HepG2 (cell line): ENCODE data around the gene RAB35. TPM values are rescaled to one million over a fixed set of nuclear protein-coding genes. Genes with fewer than 3 reads are reported as not detected.

Source experiments
- ATAC-seq: fragments of 200-7000 bp; cut with Tn5 transposase; 3 replicates; pipeline ENCODE4 v1.9.1; 2020; ENCODE audit warnings: mild to moderate bottlenecking, moderate library complexity
- BruUV-seq: library from RNA; stranded (reverse); fragments of 400-500 nt; replicated peaks from 2 replicates; lab custom pipeline; 2021; lab: Mats Ljungman, UMichigan
- CTCF ChIA-PET: fragments of 300-600 bp; formaldehyde crosslinking; extraction: SDS; loops from one replicate; lab custom pipeline; 2021; ENCODE audit warnings: low total read pairs, inconsistent platforms, low intra/inter-chr PET ratio; lab: Yijun Ruan, JAX
- POLR2A ChIA-PET: fragments of 350-600 bp; sonication (Branson Sonifier 250); formaldehyde crosslinking; loops from one replicate; lab custom pipeline; 2020; ENCODE audit warnings: antibody characterized with exemption, inconsistent platforms; lab: Yijun Ruan, JAX
- DNase-seq: peaks from one replicate; pipeline ENCODE4 v3.0.0-alpha.2; 2015; ENCODE audit warnings: low spot score
- FAIRE-seq: peaks from 3 replicates; lab custom pipeline; 2011; peaks lifted over from hg19 to GRCh38; lab: Jason Lieb, UNC
- H2AFZ ChIP-seq: one replicate; pipeline ENCODE4 v1.6.1; 2011; ENCODE audit warnings: low read length, inconsistent platforms
- H3K27ac ChIP-seq: fragments of 300-600 bp; 3 replicates; pipeline ENCODE4 v1.8.0; 2011; ENCODE audit warnings: mixed run types, mild to moderate bottlenecking, mixed read lengths, low read length, inconsistent platforms; ENCODE audit not compliant: insufficient read depth; ENCODE audit errors: extremely low read length
- H3K27me3 ChIP-seq, 2 experiments: fragments of 200-600 bp in 1 of 2; 2 replicates in 1 of 2; 3 replicates in 1 of 2; pipeline versions ENCODE4 v1.6.0 to v1.8.0; 2011; ENCODE audit warnings: low read length in 2 of 2, mild to moderate bottlenecking in 2 of 2, moderate library complexity in 2 of 2, inconsistent platforms in 1 of 2; ENCODE audit not compliant: insufficient read depth in 2 of 2, control insufficient read depth in 1 of 2
- H3K36me3 ChIP-seq, 2 experiments: fragments of 200-600 bp in 1 of 2; replicated peaks in 1 of 2; 2 replicates in 1 of 2; 3 replicates in 1 of 2; pipeline versions ENCODE4 v1.5.1 to v1.8.0; 2011; ENCODE audit warnings: low read length in 2 of 2, inconsistent platforms in 1 of 2; ENCODE audit not compliant: insufficient read depth in 2 of 2, control insufficient read depth in 1 of 2
- H3K4me1 ChIP-seq: 2 replicates; pipeline ENCODE4 v1.5.1; 2012; ENCODE audit warnings: low read length, inconsistent platforms; ENCODE audit not compliant: insufficient read depth
- H3K4me2 ChIP-seq: 2 replicates; pipeline ENCODE4 v1.6.0; 2011; ENCODE audit warnings: low read depth, low read length, inconsistent platforms
- H3K4me3 ChIP-seq, 3 experiments: fragments of 200-600 bp in 1 of 3; sonication (generic), shearing (Covaris generic) in 1 of 3; replicated peaks in 1 of 3; 2 replicates each; pipeline ENCODE4 v1.5.1; 2011 to 2016; ENCODE audit warnings: low read length in 3 of 3, inconsistent platforms in 2 of 3, low read depth in 2 of 3, mild to moderate bottlenecking in 2 of 3, control low read depth in 1 of 3, mixed read lengths in 1 of 3; ENCODE audit not compliant: insufficient read depth in 1 of 3
- H3K79me2 ChIP-seq: one replicate; pipeline ENCODE4 v1.6.1; 2011; ENCODE audit warnings: low read length, inconsistent platforms; ENCODE audit not compliant: insufficient read depth
- H3K9ac ChIP-seq: 2 replicates; pipeline ENCODE4 v1.6.0; 2011; ENCODE audit warnings: mild to moderate bottlenecking, low read depth, low read length, inconsistent platforms; ENCODE audit not compliant: insufficient read depth
- H3K9me3 ChIP-seq: 2 replicates; pipeline ENCODE4 v1.5.1; 2012; ENCODE audit warnings: mild to moderate bottlenecking, low read length
- H4K20me1 ChIP-seq: 2 replicates; pipeline ENCODE4 v1.6.0; 2011; ENCODE audit warnings: inconsistent platforms, mild to moderate bottlenecking, low read length, moderate library complexity; ENCODE audit not compliant: insufficient read depth
- CEBPG ChIP-seq: IDR thresholded peaks from 2 replicates; pipeline ENCODE4 v1.6.1; 2016
- EP300 ChIP-seq, 3 experiments: sonication (generic) in 1 of 3; formaldehyde crosslinking in 1 of 3; IDR thresholded peaks; 2 replicates each; pipeline versions ENCODE4 v1.5.1 to v1.6.1; 2011 to 2020; ENCODE audit warnings: low read depth in 2 of 3, low read length in 2 of 3, borderline replicate concordance in 1 of 3, improper control_type of control experiment in 1 of 3, mild to moderate bottlenecking in 1 of 3, missing genetic modification reagents in 1 of 3, moderate library complexity in 1 of 3
- FOSL2 ChIP-seq: sonication (generic); formaldehyde crosslinking; IDR thresholded peaks from 2 replicates; pipeline ENCODE4 v1.4.0; 2020; ENCODE audit warnings: missing genetic modification reagents
- MIXL1 ChIP-seq: IDR thresholded peaks from 2 replicates; pipeline ENCODE4 v1.6.1; 2016
- NFIB ChIP-seq: sonication (generic); formaldehyde crosslinking; IDR thresholded peaks from 2 replicates; pipeline ENCODE4 v1.9.0; 2021; ENCODE audit warnings: missing genetic modification reagents, mild to moderate bottlenecking, borderline replicate concordance
- RAD21 ChIP-seq: fragments of 450-650 bp; formaldehyde crosslinking; IDR thresholded peaks from 2 replicates; pipeline ENCODE4 v1.5.0; 2020; ENCODE audit warnings: mild to moderate bottlenecking
- SAP130 ChIP-seq: IDR thresholded peaks from 2 replicates; pipeline ENCODE4 v1.6.1; 2016; ENCODE audit warnings: low read depth
- SMC3 ChIP-seq: IDR thresholded peaks from 2 replicates; pipeline ENCODE4 v1.6.1; 2011; ENCODE audit warnings: low read length, improper control_type of control experiment
- SOX13 ChIP-seq, 3 experiments: fragments of 450-650 bp in 1 of 3; sonication (generic) in 1 of 3; formaldehyde crosslinking in 1 of 3; IDR thresholded peaks in 2 of 3; conservative IDR thresholded peaks in 1 of 3; 2 replicates each; pipeline versions ENCODE4 v1.5.0 to v1.6.1; 2016 to 2020; ENCODE audit warnings: antibody characterized with exemption in 1 of 3, mild to moderate bottlenecking in 1 of 3, missing compliant biosample characterization in 1 of 3, missing genetic modification reagents in 1 of 3, moderate library complexity in 1 of 3
- ZNF333 ChIP-seq: sonication (generic); formaldehyde crosslinking; IDR thresholded peaks from 2 replicates; pipeline ENCODE4 v1.4.0; 2020; ENCODE audit warnings: mild to moderate bottlenecking, missing genetic modification reagents, borderline replicate concordance
- ZNF572 ChIP-seq: sonication (generic); formaldehyde crosslinking; IDR thresholded peaks from 2 replicates; pipeline ENCODE4 v1.5.1; 2020; ENCODE audit warnings: mild to moderate bottlenecking, missing genetic modification reagents
- ZSCAN12 ChIP-seq: sonication (generic); formaldehyde crosslinking; IDR thresholded peaks from 2 replicates; pipeline ENCODE4 v1.9.0; 2021; ENCODE audit warnings: mild to moderate bottlenecking, missing genetic modification reagents
- WGBS: methylation state at CpG from one replicate; pipeline ENCODE4 v1.1.6; 2017; ENCODE audit warnings: low lambda C conversion rate; 5-methylcytosine and 5-hydroxymethylcytosine counted together
- in situ Hi-C: cut with HindIII; loops from 2 replicates; pipeline ENCODE4 v1.10.0; 2017; ENCODE audit warnings: low pct_unique_long_range_greater_than_20kb; ENCODE audit not compliant: extremely low pct_ligation_motif_present
- intact Hi-C: fragments of 100-400 bp; cut with micrococcal nuclease; formaldehyde crosslinking; loops from one replicate; pipeline ENCODE4 v1.10.0; 2022; ENCODE audit not compliant: unreplicated experiment
- polyA plus RNA-seq, 8 experiments: library from polyadenylated mRNA; depleted of rRNA in 3 of 8; stranded (reverse) in 7 of 8; unstranded in 1 of 8; fragments of >200 nt; fragmentation: Illumina TruSeq in 4 of 8; extraction: Trizol in 4 of 8; gene quantifications; 2 replicates each; pipeline versions ENCODE4 v1.2.1 to v1.2.3, GENCODE V29; 2011 to 2016; ENCODE audit warnings: low read depth in 4 of 8, missing spikeins in 1 of 8, mixed read lengths in 1 of 8; ENCODE audit not compliant: insufficient read depth in 1 of 8
- total RNA-seq, 5 experiments: library from RNA; depleted of rRNA; stranded (reverse); fragments of >200 nt; fragmentation: Illumina TruSeq; extraction: Trizol; gene quantifications; 2 replicates each; pipeline ENCODE4 v1.2.3, GENCODE V29; 2016; ENCODE audit warnings: low read depth in 1 of 5
- TF ChIP-seq, protein P1 (sequence below): sonication (generic); formaldehyde crosslinking; IDR thresholded peaks from 2 replicates; pipeline ENCODE4 v1.4.0; 2020; ENCODE audit warnings: missing genetic modification reagents

RAB35 gene
- total and polyA plus RNA-seq, 2 of the 13 experiments (the other 11 are each of a cell fraction or from before 2014, with no cell fraction given): 25.2 to 29.1 TPM

DNA sequence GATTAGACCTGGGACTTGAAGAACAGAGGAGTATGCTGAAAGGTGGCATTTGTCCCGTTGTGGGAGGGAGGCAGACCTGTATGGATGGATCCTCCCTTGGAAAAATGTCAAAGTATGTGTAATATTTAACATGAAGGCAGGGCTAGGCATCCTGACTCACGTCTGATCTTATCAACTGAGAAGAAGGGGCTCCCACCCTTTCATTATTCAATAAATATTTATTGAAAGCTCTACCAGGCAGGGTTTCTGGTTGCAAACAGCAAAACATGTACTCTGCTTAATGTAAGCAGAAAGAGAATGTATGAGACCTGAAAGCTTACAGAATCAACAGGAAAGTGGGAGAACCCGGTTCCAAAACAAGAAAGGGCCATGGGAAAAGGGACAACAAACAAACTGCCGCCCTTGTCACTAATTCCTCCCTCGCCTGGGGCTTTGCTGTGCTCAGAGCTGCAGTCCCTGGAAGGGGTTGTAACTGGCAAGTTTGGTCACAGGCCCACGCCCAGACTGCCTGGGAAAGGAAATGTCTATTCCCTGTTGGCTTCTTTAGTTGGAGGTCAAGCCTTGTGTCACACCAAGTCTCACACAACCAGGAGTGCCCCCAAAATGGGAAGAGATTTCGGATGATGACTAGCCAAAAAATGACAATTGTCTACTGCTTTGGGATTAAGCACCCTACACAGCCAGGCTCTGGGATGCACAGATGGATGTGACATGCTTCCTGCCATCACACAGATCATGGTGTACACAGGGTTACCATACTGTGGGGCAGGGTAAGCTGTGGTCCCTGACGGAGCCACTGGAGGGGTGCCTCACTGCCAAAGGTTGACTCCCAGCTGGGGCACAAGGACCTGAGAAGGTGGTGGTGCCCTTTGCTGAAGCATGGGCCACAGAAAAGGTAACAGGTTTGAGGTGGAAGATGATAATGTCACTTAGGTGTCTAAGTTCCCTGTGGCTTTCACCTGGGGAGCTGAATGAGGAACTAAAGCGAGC, 36.8 kb downstream of the RAB35 start:
- no TSS peak for BruUV-seq
- POLR2A ChIA-PET: no interaction called here

More for the DNA sequence above, 36.8 kb downstream of the RAB35 start:
- intact Hi-C loops: loop anchor here (2.0 to 5.0 kb wide), 2 partner anchors 17 to 37 kb away; no protein-coding TSS in a partner anchor
- H3K27ac ChIP-seq: no peak overlapping the region
- peak overlapping the region; percentile 9 for H2AFZ ChIP-seq
- H3K4me1 ChIP-seq: peaks cover 27% of the 10 kb centered on the region
- CTCF ChIA-PET: no interaction called here
- no peaks in the 10 kb centered on the region for H3K36me3 ChIP-seq
- no peaks in the 10 kb centered on the region for H3K9me3 ChIP-seq
- FAIRE-seq (peak; percentile 54), ATAC-seq (peak; percentile 88), DNase-seq (peak; percentile 78)
- in situ Hi-C loops: no loop called here
- H3K79me2 ChIP-seq: no peaks in the 10 kb centered on the region
- H4K20me1 ChIP-seq: no peaks in the 10 kb centered on the region
- peak overlapping the region in 2 of 3 experiments; percentile 13 to 18; a peak in 2 of 6 replicates for H3K4me3 ChIP-seq
- TF ChIP-seq MIXL1 (no peak), SMC3 (no peak), NFIB (no peak), SOX13 (IDR thresholded peaks at IDR 0.05) (no peak), SOX13 (CRISPR knock-in tag; conservative IDR thresholded peaks at IDR 0.05 in 1 of 2, IDR thresholded peaks at IDR 0.05 in 1 of 2) (peak in 1 of 2 experiments; percentile 9; a peak in 1 of 4 replicates), FOSL2 (CRISPR knock-in tag) (peak; percentile 27; the same call in 1 of the 2 replicates), ZNF333 (CRISPR knock-in tag) (no peak), RAD21 (CRISPR knock-in tag) (no peak), ZNF572 (CRISPR knock-in tag) (no peak), CEBPG (CRISPR knock-in tag) (no peak), EP300 (IDR thresholded peaks at IDR 0.05; ENCODE audit: low read depth in 2 of 2, low read length in 2 of 2) (peak in 1 of 2 experiments; percentile 47; a peak in 1 of 4 replicates), EP300 (CRISPR knock-in tag; IDR thresholded peaks at IDR 0.05; ENCODE audit: borderline replicate concordance) (no peak), SAP130 (CRISPR knock-in tag) (0 out of 2 replicates have a peak, but pooled peaks have one; percentile 21), ZSCAN12 (CRISPR knock-in tag) (no peak)
- TF ChIP-seq, protein P1, sequence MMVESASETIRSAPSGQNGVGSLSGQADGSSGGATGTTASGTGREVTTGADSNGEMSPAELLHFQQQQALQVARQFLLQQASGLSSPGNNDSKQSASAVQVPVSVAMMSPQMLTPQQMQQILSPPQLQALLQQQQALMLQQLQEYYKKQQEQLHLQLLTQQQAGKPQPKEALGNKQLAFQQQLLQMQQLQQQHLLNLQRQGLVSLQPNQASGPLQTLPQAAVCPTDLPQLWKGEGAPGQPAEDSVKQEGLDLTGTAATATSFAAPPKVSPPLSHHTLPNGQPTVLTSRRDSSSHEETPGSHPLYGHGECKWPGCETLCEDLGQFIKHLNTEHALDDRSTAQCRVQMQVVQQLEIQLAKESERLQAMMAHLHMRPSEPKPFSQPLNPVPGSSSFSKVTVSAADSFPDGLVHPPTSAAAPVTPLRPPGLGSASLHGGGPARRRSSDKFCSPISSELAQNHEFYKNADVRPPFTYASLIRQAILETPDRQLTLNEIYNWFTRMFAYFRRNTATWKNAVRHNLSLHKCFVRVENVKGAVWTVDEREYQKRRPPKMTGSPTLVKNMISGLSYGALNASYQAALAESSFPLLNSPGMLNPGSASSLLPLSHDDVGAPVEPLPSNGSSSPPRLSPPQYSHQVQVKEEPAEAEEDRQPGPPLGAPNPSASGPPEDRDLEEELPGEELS (CRISPR knock-in tag): peak; percentile 47; the same call in 1 of the 2 replicates
- TF ChIP-seq, all 625 proteins: peak for 5
- H3K27me3 ChIP-seq: no peaks in the 10 kb centered on the region
- 29% methylated on average over 8 of the region's 9 CpGs for WGBS
- H3K9ac ChIP-seq: no peak overlapping the region
- peak overlapping the region; percentile 47 for H3K4me2 ChIP-seq
